SK-N-SH (cell line): ENCODE measurements around the gene FYB2. TPM values are rescaled to one million over a fixed set of nuclear protein-coding genes. Genes with fewer than 3 reads are reported as not detected.

Experiments used
- CTCF ChIA-PET: fragments of 300-600, 350-600 bp; formaldehyde crosslinking; extraction: SDS; loops from one replicate; lab custom pipeline; 2021; lab: Yijun Ruan, JAX
- POLR2A ChIA-PET: fragments of 350-600 bp; sonication (Branson Sonifier 250); formaldehyde crosslinking; extraction: SDS; loops from one replicate; lab custom pipeline; 2020; ENCODE audit warnings: antibody characterized with exemption, inconsistent platforms; lab: Yijun Ruan, JAX
- DNase-seq: peaks from one replicate; pipeline ENCODE4 v3.0.0; 2012
- H2AFZ ChIP-seq: fragments of 200-600 bp; sonication (generic); 2 replicates; pipeline ENCODE4 v1.8.1; 2016; ENCODE audit warnings: antibody characterized with exemption, mild to moderate bottlenecking, low read depth
- H3F3A ChIP-seq: fragments of 200-600 bp; sonication (generic); replicated peaks from 2 replicates; pipeline ENCODE3; 2016; ENCODE audit warnings: antibody characterized with exemption, mild to moderate bottlenecking; ENCODE audit not compliant: insufficient read depth
- H3K27ac ChIP-seq, 2 experiments: fragments of 200-500 bp in 1 of 2; fragments of 200-600 bp in 1 of 2; sonication (Bioruptor generic) in 1 of 2; sonication (generic), shearing (Covaris generic) in 1 of 2; 2 replicates each; pipeline versions ENCODE4 v1.5.1 to v1.6.1; 2014 to 2016; ENCODE audit warnings: low read depth in 2 of 2, inconsistent platforms in 1 of 2, low read length in 1 of 2, mild to moderate bottlenecking in 1 of 2, mixed read lengths in 1 of 2
- H3K27me3 ChIP-seq: fragments of 200-600 bp; sonication (generic), shearing (Covaris generic); 2 replicates; pipeline ENCODE4 v1.6.1; 2016; ENCODE audit warnings: mixed run types; ENCODE audit not compliant: insufficient read depth
- H3K36me3 ChIP-seq, 2 experiments: fragments of 200-500 bp in 1 of 2; fragments of 200-600 bp in 1 of 2; sonication (Bioruptor generic) in 1 of 2; sonication (generic) in 1 of 2; replicated peaks in 1 of 2; 2 replicates each; pipeline versions ENCODE3 to v1.5.1; 2014 to 2016; ENCODE audit warnings: low read length in 1 of 2, mild to moderate bottlenecking in 1 of 2; ENCODE audit not compliant: insufficient read depth in 2 of 2, control insufficient read depth in 1 of 2
- H3K4me1 ChIP-seq, 2 experiments: fragments of 200-500 bp in 1 of 2; fragments of 200-600 bp in 1 of 2; sonication (Bioruptor generic) in 1 of 2; sonication (generic), shearing (Covaris generic) in 1 of 2; 2 replicates each; pipeline versions ENCODE4 v1.5.1 to v1.6.1; 2014 to 2016; ENCODE audit warnings: low read depth in 1 of 2, low read length in 1 of 2, mixed run types in 1 of 2; ENCODE audit not compliant: insufficient read depth in 2 of 2, control insufficient read depth in 1 of 2
- H3K4me2 ChIP-seq: fragments of 200-600 bp; sonication (generic), shearing (Covaris generic); 2 replicates; pipeline ENCODE4 v1.6.1; 2017; ENCODE audit warnings: mixed run types
- H3K4me3 ChIP-seq, 2 experiments: fragments of 200-500 bp in 1 of 2; fragments of 200-600 bp in 1 of 2; sonication (Bioruptor generic) in 1 of 2; sonication (generic), shearing (Covaris generic) in 1 of 2; 2 replicates each; pipeline versions ENCODE4 v1.5.1 to v1.8.1; 2014 to 2016; ENCODE audit warnings: low read depth in 2 of 2, inconsistent platforms in 1 of 2, low read length in 1 of 2, mild to moderate bottlenecking in 1 of 2, mixed read lengths in 1 of 2, moderate library complexity in 1 of 2
- H3K79me2 ChIP-seq: fragments of 200-600 bp; sonication (generic); 2 replicates; pipeline ENCODE4 v1.8.1; 2017; ENCODE audit warnings: mild to moderate bottlenecking; ENCODE audit not compliant: insufficient read depth
- H3K9ac ChIP-seq: fragments of 200-600 bp; sonication (generic); 2 replicates; pipeline ENCODE4 v1.6.1; 2017; ENCODE audit warnings: mixed run types
- H3K9me2 ChIP-seq: fragments of 200-600 bp; sonication (generic); 2 replicates; pipeline ENCODE4 v1.6.1; 2017; ENCODE audit warnings: mixed run types
- H3K9me3 ChIP-seq: fragments of 200-600 bp; sonication (generic); 2 replicates; pipeline ENCODE4 v1.6.1; 2017; ENCODE audit warnings: mixed run types, mild to moderate bottlenecking, moderate library complexity
- H4K20me1 ChIP-seq: fragments of 200-600 bp; sonication (generic); 2 replicates; pipeline ENCODE4 v1.6.1; 2017; ENCODE audit warnings: mild to moderate bottlenecking, mixed run types; ENCODE audit not compliant: insufficient read depth
- ELF1 ChIP-seq: IDR thresholded peaks from 2 replicates; pipeline ENCODE4 v1.4.0; 2012
- EP300 ChIP-seq, 2 experiments: IDR thresholded peaks; 2 replicates each; pipeline versions ENCODE4 v1.4.0 to v1.6.1; 2012; ENCODE audit warnings: borderline replicate concordance in 1 of 2, low read depth in 1 of 2, low read length in 1 of 2
- EZH2phosphoT487 ChIP-seq: fragments of 200-600 bp; sonication (generic); IDR thresholded peaks from 2 replicates; pipeline ENCODE4 v1.6.1; 2017; ENCODE audit warnings: low read depth, mixed run types, mild to moderate bottlenecking, antibody characterized with exemption, moderate library complexity, borderline replicate concordance
- FOSL2 ChIP-seq: IDR thresholded peaks from 2 replicates; pipeline ENCODE4 v1.4.0; 2012; ENCODE audit warnings: low read depth, mild to moderate bottlenecking, moderate library complexity, borderline replicate concordance
- FOXJ3 ChIP-seq: sonication (generic); formaldehyde crosslinking; IDR thresholded peaks from 2 replicates; pipeline ENCODE4 v1.5.1; 2020; ENCODE audit warnings: mild to moderate bottlenecking, missing genetic modification reagents
- FOXM1 ChIP-seq: IDR thresholded peaks from 2 replicates; pipeline ENCODE4 v1.4.0; 2012; ENCODE audit warnings: low read depth, mild to moderate bottlenecking
- GABPA ChIP-seq: IDR thresholded peaks from 2 replicates; pipeline ENCODE4 v1.4.0; 2012; ENCODE audit warnings: low read depth, mild to moderate bottlenecking
- GATA2 ChIP-seq: sonication (generic); formaldehyde crosslinking; IDR thresholded peaks from 2 replicates; pipeline ENCODE4 v1.5.0; 2020; ENCODE audit warnings: mild to moderate bottlenecking, missing genetic modification reagents
- JUND ChIP-seq: IDR thresholded peaks from 2 replicates; pipeline ENCODE4 v1.4.0; 2012
- NFIC ChIP-seq: IDR thresholded peaks from 2 replicates; pipeline ENCODE4 v1.4.0; 2012; ENCODE audit warnings: borderline replicate concordance
- NRF1 ChIP-seq: IDR thresholded peaks from 2 replicates; pipeline ENCODE4 v1.6.1; 2012; ENCODE audit warnings: low read depth, mild to moderate bottlenecking, low read length
- POLR2AphosphoS5 ChIP-seq: IDR thresholded peaks from 2 replicates; pipeline ENCODE4 v1.6.1; 2012; ENCODE audit warnings: low read depth, low read length
- RCOR1 ChIP-seq: fragments of 150-350 bp; IDR thresholded peaks from 2 replicates; pipeline ENCODE4 v1.6.1; 2017; ENCODE audit warnings: antibody characterized with exemption, low read length
- RFX5 ChIP-seq: IDR thresholded peaks from 2 replicates; pipeline ENCODE4 v1.6.1; 2012; ENCODE audit warnings: mild to moderate bottlenecking, improper control_type of control experiment, low read length
- SIN3A ChIP-seq: IDR thresholded peaks from 2 replicates; pipeline ENCODE4 v1.6.1; 2012; ENCODE audit warnings: low read depth, mild to moderate bottlenecking, low read length, moderate library complexity, borderline replicate concordance
- SMC3 ChIP-seq: IDR thresholded peaks from 2 replicates; pipeline ENCODE4 v1.6.1; 2012; ENCODE audit warnings: low read depth, low read length, improper control_type of control experiment
- TAF1 ChIP-seq: IDR thresholded peaks from 2 replicates; pipeline ENCODE4 v1.6.1; 2012; ENCODE audit warnings: low read depth, mild to moderate bottlenecking, low read length, moderate library complexity, borderline replicate concordance
- YY1 ChIP-seq: IDR thresholded peaks from 2 replicates; pipeline ENCODE4 v1.4.0; 2012; ENCODE audit warnings: low read depth, mild to moderate bottlenecking
- WGBS: methylation state at CpG from one replicate; pipeline ENCODE4 v1.1.6; 2017; ENCODE audit warnings: low lambda C conversion rate; 5-methylcytosine and 5-hydroxymethylcytosine counted together
- polyA plus RNA-seq, 3 experiments: library from polyadenylated mRNA; depleted of rRNA; stranded (reverse); fragments of >200 nt; gene quantifications; 2 replicates each; pipeline ENCODE4 v1.2.3, GENCODE V29; 2012
- TF ChIP-seq, protein P1 (sequence below): IDR thresholded peaks from 2 replicates; pipeline ENCODE4 v1.4.0; 2012; ENCODE audit warnings: low read depth, borderline replicate concordance
- TF ChIP-seq, protein P2 (sequence below): IDR thresholded peaks from 2 replicates; pipeline ENCODE4; 2012
- TF ChIP-seq, protein P3 (sequence below): fragments of 200-600 bp; sonication (generic); IDR thresholded peaks from 2 replicates; pipeline ENCODE4 v1.6.1; 2017; ENCODE audit warnings: antibody characterized with exemption, mild to moderate bottlenecking, moderate library complexity
- TF ChIP-seq, protein P4 (sequence below): fragments of 150-350 bp; IDR thresholded peaks from 2 replicates; pipeline ENCODE4 v1.6.1; 2016; ENCODE audit warnings: mild to moderate bottlenecking, low read depth, low read length

The FYB2 gene
- polyA plus RNA-seq, 1 of the 3 experiments (the other 2 are of a cell fraction) = not detected

DNA sequence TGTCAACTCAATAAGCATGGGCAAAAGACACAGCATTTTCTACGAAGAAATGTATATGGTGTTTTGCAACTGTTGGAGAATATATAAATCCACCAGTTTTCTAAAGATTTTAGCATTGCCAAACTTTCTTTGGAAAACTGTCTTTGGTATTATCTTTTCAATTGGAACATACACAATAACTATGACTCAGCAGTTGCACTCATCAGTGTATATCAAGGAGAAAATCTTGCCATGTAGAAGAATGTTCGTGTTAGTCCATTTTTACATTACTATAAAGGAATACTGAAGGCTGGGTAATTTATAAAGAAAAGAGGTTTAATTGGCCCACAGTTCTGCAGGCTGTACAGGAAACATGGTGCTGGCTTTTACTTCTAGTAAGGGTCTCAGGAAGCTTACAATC, 133.0 kb downstream of the FYB2 start:
- Histone ChIP-seq H3K36me3 (peaks cover 0 to 2% of the 10 kb centered on the region in 2 experiments), H3K9me2 (no peaks in the 10 kb centered on the region), H2AFZ (no peak overlapping the region), H3K4me3 (no peak overlapping the region), H3K79me2 (no peaks in the 10 kb centered on the region), H3K27ac (peak overlapping the region in 1 of 2 experiments; percentile 24; a peak in 1 of 4 replicates), H4K20me1 (no peaks in the 10 kb centered on the region), H3K27me3 (no peaks in the 10 kb centered on the region), H3K9ac (no peak overlapping the region), H3K4me2 (0 out of 2 replicates have a peak overlapping the region, but pooled peaks have one; percentile 30), H3K9me3 (peaks cover 4% of the 10 kb centered on the region; the same call in 1 of the 2 replicates), H3F3A (peaks cover 13% of the 10 kb centered on the region), H3K4me1 (peaks cover 0 to 6% of the 10 kb centered on the region in 2 experiments; a peak in 1 of 4 replicates)
- WGBS = 76% methylated on average over 2 of the region's 2 CpGs
- no peak for DNase-seq
- ChIA-PET CTCF (no interaction called here), POLR2A (no interaction called here)
- TF ChIP-seq, protein P1, sequence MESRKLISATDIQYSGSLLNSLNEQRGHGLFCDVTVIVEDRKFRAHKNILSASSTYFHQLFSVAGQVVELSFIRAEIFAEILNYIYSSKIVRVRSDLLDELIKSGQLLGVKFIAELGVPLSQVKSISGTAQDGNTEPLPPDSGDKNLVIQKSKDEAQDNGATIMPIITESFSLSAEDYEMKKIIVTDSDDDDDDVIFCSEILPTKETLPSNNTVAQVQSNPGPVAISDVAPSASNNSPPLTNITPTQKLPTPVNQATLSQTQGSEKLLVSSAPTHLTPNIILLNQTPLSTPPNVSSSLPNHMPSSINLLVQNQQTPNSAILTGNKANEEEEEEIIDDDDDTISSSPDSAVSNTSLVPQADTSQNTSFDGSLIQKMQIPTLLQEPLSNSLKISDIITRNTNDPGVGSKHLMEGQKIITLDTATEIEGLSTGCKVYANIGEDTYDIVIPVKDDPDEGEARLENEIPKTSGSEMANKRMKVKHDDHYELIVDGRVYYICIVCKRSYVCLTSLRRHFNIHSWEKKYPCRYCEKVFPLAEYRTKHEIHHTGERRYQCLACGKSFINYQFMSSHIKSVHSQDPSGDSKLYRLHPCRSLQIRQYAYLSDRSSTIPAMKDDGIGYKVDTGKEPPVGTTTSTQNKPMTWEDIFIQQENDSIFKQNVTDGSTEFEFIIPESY = no peak
- TF ChIP-seq, protein P2, sequence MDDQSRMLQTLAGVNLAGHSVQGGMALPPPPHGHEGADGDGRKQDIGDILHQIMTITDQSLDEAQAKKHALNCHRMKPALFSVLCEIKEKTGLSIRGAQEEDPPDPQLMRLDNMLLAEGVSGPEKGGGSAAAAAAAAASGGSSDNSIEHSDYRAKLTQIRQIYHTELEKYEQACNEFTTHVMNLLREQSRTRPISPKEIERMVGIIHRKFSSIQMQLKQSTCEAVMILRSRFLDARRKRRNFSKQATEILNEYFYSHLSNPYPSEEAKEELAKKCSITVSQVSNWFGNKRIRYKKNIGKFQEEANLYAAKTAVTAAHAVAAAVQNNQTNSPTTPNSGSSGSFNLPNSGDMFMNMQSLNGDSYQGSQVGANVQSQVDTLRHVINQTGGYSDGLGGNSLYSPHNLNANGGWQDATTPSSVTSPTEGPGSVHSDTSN = 0 out of 2 replicates have a peak, but pooled peaks have one; percentile 19
- TF ChIP-seq GABPA = no peak
- no peak for TF ChIP-seq ELF1
- TF ChIP-seq, protein P3, sequence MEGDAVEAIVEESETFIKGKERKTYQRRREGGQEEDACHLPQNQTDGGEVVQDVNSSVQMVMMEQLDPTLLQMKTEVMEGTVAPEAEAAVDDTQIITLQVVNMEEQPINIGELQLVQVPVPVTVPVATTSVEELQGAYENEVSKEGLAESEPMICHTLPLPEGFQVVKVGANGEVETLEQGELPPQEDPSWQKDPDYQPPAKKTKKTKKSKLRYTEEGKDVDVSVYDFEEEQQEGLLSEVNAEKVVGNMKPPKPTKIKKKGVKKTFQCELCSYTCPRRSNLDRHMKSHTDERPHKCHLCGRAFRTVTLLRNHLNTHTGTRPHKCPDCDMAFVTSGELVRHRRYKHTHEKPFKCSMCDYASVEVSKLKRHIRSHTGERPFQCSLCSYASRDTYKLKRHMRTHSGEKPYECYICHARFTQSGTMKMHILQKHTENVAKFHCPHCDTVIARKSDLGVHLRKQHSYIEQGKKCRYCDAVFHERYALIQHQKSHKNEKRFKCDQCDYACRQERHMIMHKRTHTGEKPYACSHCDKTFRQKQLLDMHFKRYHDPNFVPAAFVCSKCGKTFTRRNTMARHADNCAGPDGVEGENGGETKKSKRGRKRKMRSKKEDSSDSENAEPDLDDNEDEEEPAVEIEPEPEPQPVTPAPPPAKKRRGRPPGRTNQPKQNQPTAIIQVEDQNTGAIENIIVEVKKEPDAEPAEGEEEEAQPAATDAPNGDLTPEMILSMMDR = no peak
- TF ChIP-seq FOSL2 = peak; percentile 52; the same call in 1 of the 2 replicates
- TF ChIP-seq TAF1 = no peak
- TF ChIP-seq EP300 (IDR thresholded peaks at IDR 0.05; ENCODE audit: borderline replicate concordance in 1 of 2, low read depth in 1 of 2, low read length in 1 of 2) = no peak
- TF ChIP-seq GATA2 = no peak
- TF ChIP-seq POLR2AphosphoS5 = no peak
- TF ChIP-seq FOXJ3 (CRISPR knock-in tag) = no peak
- TF ChIP-seq SIN3A = no peak
- TF ChIP-seq RFX5 = no peak
- no peak for TF ChIP-seq SMC3
- no peak for TF ChIP-seq RCOR1
- peak; percentile 16; the same call in 1 of the 2 replicates for TF ChIP-seq NFIC
- no peak for TF ChIP-seq EZH2phosphoT487
- TF ChIP-seq NRF1 = no peak
- TF ChIP-seq YY1 = no peak
- TF ChIP-seq, protein P4, sequence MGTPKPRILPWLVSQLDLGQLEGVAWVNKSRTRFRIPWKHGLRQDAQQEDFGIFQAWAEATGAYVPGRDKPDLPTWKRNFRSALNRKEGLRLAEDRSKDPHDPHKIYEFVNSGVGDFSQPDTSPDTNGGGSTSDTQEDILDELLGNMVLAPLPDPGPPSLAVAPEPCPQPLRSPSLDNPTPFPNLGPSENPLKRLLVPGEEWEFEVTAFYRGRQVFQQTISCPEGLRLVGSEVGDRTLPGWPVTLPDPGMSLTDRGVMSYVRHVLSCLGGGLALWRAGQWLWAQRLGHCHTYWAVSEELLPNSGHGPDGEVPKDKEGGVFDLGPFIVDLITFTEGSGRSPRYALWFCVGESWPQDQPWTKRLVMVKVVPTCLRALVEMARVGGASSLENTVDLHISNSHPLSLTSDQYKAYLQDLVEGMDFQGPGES = no peak
- TF ChIP-seq JUND = 0 out of 2 replicates have a peak, but pooled peaks have one; percentile 27
- TF ChIP-seq FOXM1 = no peak
